Kidney glomerular epithelial cell (primary cell): Measurements from ENCODE around the gene SERPINB13.
"Not testable (repeated sequence)": the region's sequence is repeated elsewhere in the genome, so short reads cannot be mapped to it uniquely, and the experiment has no call there.

Source experiments
- DNase-seq: peaks from one replicate; lab custom pipeline; 2025; lab: John Stamatoyannopoulos, UW

Gene SERPINB13

DNA sequence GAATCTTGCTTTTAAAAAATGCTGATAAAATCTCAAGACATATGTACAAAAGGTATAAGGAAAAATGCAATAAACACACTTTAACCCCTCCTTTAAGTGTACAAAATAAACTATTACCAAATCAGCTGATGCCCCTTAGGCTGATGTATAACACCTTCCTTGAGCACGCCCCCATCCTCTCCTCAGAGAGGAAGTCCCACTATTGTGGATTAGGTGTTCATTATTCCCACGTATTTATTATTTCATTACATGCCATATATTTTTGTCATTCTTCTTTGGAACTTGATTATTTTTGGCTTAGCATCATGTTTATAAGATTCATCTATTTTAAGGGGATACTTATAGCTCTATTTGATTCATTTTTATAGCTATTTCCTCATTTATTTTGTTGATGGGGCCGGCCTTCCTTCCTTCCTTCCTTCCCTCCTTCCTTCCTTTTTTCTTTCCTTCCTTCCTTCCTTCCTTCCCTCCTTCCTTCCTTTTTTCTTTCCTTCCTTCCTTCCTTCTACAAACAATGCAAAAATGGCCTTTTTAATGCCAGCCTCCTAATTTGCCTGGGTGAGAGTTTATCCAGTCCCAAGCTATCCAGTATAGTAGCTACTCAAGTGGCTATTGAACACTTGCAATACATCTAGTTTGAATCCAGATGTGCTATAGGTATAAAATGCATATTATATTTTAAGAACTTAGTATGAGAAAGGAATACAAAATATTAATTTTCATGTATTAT lies 4.0 kb downstream of the SERPINB13 start:
- no peak for DNase-seq

- no peak for DNase-seq
These were observed 4.6 kb downstream of the SERPINB13 start for GRCh38 chr18:63591725-63592124.

GRCh38 chr18:63592471-63592870 lies 5.3 kb downstream of the SERPINB13 start:
- no peak for DNase-seq

DNA sequence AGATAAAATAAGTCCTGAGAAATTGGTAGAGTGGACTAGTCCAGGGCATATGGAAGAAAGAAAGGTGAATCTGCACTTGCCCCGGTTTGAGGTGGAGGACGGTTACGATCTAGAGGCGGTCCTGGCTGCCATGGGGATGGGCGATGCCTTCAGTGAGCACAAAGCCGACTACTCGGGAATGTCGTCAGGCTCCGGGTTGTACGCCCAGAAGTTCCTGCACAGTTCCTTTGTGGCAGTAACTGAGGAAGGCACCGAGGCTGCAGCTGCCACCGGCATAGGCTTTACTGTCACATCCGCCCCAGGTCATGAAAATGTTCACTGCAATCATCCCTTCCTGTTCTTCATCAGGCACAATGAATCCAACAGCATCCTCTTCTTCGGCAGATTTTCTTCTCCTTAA lies 9.8 kb downstream of the SERPINB13 start:
- DNase-seq = no peak

DNA sequence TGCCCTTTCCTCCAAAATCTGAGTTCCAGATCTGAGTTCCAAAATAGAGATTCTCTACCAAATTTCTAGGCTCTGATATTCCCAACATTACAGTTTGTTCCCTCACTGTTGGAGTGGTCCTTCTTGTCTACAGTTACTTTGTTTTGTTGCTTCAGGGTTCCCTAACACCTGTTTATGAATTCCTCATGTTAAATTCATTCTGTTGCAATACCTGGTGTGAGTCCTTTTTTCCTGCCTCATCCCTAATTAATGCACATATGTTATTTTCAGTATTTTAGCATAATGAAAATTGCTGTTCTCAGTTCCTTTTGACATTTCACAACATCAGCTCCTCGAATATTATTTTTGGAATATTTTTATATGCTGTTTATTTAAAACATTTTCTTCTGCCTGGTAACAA lies 16.2 kb downstream of the SERPINB13 start:
- no peak for DNase-seq

DNA sequence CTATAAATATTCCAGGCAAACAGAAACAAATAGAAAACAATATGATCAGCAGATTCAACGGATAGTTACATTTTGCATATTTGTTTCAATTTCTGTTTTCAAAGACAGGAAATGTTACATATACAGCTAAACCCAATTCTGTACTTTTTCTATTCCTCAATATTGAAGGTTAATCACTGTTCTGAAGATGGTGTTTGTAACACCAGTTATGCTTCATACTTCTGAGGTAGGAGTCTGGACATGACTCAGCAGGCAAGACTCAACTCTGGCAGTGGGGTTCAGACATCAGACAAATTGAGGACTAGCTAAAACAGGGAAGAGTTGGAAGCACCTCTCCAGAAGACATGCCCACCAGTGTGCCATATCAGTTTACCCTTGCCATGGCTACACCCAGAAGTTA lies 16.6 kb downstream of the SERPINB13 start:
- no peak for DNase-seq

DNA sequence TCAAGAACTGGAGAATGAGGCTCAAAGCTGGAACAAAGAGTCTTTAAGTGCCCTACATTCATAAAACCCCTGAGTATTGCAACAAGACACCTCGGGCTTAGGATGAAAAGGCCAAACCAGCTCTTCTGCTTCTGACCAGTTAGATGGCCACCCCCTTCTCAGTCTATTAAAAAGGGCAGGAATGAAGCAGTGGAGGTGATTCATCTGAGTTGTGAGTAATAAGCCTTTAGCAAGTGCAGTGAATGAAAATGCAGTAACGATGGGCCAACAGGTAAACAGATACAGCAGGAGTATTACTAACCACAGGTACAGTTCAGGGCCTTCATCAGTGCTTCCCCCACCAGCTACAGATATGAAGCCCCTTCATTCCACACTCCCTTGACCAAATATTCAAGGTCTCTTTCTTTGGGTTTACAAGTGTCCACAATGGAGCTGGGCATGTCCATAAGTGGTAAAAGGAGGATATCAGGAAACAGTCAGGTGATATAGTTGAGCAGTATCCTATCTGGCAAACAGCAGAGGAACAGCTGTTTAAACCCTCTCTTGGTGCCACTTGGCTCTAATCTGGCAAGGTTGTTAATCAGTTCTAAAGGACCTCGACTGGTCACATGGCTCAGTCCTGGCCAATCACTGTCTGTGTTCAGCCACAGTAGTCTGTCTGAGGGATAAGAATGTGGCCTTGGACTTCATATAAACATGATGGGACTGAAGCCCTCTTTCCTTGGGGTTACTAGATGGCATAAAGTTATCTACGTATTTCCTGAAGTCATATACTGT lies 17.8 kb downstream of the SERPINB13 start:
- no peak for DNase-seq

DNA sequence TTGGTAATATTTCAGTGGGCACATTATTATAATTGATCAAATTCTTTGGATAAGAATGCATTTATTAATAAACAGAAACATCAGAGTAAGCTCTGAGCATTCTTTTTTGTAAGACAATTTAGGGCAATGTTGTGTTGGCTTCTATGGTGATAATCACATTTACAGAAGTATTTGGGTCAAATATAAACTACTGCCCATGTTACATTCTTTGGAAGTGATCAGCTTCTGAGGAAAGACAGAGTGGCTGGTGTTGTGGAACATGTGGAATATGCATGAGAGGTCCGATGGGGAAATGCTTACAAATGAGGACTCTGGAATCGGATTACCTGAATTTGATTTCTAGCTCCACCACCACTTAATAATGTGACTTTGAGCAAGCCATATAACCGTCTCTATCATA lies 19.4 kb downstream of the SERPINB13 start:
- DNase-seq = no peak

DNA sequence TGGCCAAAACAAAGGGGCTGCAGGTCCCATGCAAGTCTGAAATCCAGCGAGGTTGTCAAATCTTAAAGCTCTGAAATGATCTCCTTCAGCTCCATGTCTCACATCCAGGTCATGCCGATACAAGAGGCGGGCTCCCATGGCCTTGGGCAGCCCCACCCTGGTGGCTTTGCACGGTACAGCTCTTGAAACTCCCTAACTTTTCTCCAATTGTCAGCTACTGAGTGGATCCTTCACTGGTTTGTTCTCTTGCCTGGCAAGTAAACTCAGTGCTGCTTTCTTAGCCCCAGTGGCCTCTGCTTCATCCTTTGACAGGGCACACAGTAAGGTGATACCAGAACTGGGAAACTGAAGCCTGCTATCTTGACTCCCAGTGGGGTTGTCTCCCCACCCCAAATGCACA lies 26.3 kb downstream of the SERPINB13 start:
- DNase-seq = no peak

DNA sequence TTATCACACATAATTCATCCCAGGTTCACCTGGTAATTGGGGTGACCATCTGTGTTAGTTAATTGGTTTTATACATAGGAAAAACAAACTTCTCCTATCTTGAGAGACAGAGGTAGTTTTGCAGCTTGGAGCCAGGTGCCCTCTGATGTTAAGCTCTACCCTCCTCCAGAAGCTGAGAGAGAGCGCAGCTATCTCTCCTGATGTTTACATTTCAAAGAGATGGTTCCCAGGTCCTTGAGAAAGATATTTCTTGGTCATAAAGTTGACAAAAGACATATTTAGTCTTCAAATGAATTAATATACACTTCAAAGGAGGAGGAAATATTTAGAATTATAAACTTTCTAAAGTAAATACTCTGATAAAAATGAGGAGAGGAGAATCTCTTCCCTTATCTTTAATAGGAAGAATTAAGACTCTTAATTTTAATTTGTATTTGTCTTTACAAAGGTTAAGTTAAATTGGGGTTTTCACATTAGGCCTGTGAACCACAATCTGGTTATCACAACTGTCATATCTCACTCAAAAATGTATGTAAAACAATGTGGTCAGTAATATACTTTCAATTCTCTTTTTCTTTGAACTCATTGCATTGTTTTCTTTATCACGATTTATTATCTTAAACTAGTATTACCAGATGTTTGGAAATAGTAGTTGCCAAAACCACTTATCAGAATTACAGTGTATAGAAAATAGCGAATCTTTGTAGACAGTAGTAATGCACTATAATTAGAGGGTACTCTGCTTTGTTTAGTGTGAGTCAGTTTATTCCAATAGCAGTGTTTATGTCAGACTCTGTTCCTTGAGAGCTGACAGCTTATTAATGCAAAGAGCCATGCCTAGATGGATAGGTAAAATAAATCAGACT lies 30.1 kb downstream of the SERPINB13 start:
- no peak for DNase-seq

DNA sequence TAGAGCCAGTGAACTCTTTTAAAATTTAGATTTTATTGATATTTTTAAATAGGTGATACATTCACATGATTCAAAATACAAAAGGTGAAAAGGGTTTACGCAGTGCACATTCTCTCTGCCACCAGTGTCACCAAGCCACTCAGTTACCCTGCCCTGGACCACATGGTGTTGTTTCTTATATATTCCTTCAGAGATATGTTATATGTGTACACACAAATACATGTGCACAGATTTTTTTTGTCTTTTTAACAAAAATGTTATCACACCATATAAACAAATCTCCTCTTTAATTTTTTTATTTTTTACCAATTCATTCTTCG lies 30.7 kb downstream of the SERPINB13 start:
- no peak for DNase-seq

DNA sequence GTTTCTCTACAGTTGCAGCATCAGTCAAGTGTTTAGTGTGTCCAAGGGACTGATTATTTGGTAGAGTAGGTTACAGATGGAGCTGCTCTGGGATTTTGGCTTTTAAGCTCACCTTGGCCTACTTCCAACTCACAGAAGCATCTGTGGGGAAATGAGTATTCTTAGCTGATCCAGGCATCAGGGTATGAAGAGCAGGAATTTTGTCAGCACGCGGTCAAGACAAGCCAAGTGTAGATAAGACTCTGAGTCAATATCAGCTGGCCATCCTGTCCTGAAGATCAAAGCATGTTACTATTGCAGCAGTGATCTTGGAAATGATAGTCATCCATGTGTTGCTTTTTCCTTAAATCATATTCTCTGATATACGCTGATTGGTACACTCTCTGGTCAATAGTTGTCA lies 32.5 kb downstream of the SERPINB13 start:
- DNase-seq = no peak

GRCh38 chr18:63624863-63625262 lies 37.7 kb downstream of the SERPINB13 start:
- DNase-seq = no peak

GRCh38 chr18:63626431-63626830 lies 39.3 kb downstream of the SERPINB13 start:
- no peak for DNase-seq

DNA sequence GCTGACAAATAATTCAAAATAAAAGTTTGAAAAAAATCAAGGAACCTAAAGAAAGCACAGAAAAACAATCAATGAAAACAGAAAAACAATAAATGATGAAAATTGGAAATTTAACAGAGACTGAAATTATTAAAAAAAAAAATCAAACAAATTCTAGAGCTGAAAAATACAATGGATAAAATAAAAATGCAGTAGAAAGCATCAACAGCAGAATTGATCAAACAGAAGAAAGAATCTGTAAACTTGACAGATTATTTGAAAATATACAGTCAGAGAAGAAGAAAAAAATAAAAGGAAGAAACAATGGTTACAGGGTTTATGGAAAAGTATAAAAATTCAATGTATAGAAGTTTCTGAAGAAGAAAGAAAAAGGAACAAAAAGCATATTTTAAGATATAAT lies 40.7 kb downstream of the SERPINB13 start:
- DNase-seq = no peak

GRCh38 chr18:63637703-63638102 lies 50.6 kb downstream of the SERPINB13 start:
- no peak for DNase-seq

DNA sequence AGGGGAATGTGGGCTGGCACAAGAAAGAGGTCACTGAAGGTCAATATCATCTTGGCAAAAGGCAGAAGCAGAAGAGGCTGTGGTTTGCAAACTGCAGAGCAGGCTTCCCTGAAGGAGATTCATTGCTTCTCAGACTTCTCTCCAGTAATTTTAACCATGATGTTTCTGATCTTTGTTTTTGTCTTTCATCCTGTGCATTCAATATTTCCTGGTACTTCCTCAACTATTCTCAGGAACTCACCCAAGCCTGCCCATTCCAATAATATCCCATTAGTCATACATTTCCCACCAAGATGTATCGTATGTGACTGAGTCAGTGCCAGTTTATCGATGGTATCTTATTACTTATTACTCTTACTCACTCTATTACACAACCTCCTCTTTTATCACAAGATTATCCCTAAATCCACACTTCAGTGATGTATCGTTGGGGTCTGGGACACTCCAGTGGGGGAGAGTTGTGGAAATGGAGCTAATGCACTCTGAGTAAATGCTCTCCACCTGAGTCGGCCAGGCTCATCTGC lies 54.1 kb downstream of the SERPINB13 start:
- not testable (repeated sequence) for DNase-seq

GRCh38 chr18:63642668-63643356 lies 55.7 kb downstream of the SERPINB13 start:
- DNase-seq = not testable (repeated sequence)

DNA sequence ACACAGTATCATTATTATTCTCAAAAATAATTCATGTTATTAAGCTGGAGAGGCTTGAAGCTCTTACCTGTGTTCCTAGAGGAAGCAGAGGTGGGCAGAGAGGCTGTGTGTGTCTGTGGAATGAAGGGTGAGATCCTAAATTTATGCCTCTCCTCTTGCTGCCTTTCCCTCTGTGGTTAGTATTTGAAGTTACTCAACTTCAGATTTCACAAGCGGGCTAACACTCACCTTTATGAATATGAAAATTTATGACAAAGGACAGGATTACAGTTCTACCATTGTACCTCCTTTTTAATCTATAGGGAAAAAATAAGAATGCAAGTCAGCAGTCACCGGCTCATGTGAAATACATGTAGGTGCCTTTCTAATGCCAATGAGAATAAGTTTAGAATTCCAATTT lies 57.0 kb downstream of the SERPINB13 start, which contains the start of gene SERPINB4:
TSS of gene SERPINB4 (minus strand) at position 115 of the 400 bp plus-strand sequence. CDS start 679 bp downstream, outside the sequence.
- DNase-seq = not testable (repeated sequence)

- not testable (repeated sequence) for DNase-seq
These were observed 57.6 kb downstream of the SERPINB13 start for GRCh38 chr18:63644694-63645093.

- DNase-seq = no peak
These were observed 59.8 kb downstream of the SERPINB13 start for GRCh38 chr18:63646936-63647335.

GRCh38 chr18:63648241-63648640 lies 61.1 kb downstream of the SERPINB13 start:
- DNase-seq = no peak
